Keratinocyte (primary cell): ENCODE data around the gene PLCB3.

ENCODE experiments used
- CTCF ChIP-seq, 3 experiments: IDR thresholded peaks in 1 of 3; conservative IDR thresholded peaks in 1 of 3; optimal IDR thresholded peaks in 1 of 3; 2 replicates in 2 of 3; 3 replicates in 1 of 3; pipeline versions ENCODE3 to v1.5.1; 2011; ENCODE audit warnings: low read length in 3 of 3, mild to moderate bottlenecking in 3 of 3, moderate library complexity in 2 of 3, control low read depth in 1 of 3, inconsistent platforms in 1 of 3; ENCODE audit not compliant: insufficient read depth in 2 of 3; ENCODE audit errors: extremely low read depth in 1 of 3
- EZH2 ChIP-seq: IDR thresholded peaks from one replicate; pipeline ENCODE4 v1.6.1; 2012; ENCODE audit warnings: inconsistent platforms, mild to moderate bottlenecking, low read length, moderate library complexity

- TF ChIP-seq EZH2 = no peak
- TF ChIP-seq CTCF (optimal IDR thresholded peaks at IDR 0.05 in 1 of 3, IDR thresholded peaks at IDR 0.05 in 1 of 3, conservative IDR thresholded peaks at IDR 0.05 in 1 of 3; ENCODE audit: extremely low read depth in 1 of 3, insufficient read depth in 2 of 3, low read length in 3 of 3) = no peak
These were observed 27.0 kb upstream of the PLCB3 start for GRCh38 chr11:64224151-64224890.
